ENCODE measurements around the gene NBPF1. TPM values are rescaled to one million over a fixed set of nuclear protein-coding genes. Genes with fewer than 3 reads are reported as not detected.

The NBPF1 gene
- total and polyA plus RNA-seq, 9 of the 15 experiments (the other 6 are each of a cell fraction or from before 2014, with no cell fraction given), result 5.2 to 42.6 (median 24.1) TPM

GRCh38 chr1:16618719-16619118 is 5.4 kb upstream of the NBPF1 start (continued):
- TF ChIP-seq ARID3B (CRISPR knock-in tag; IDR thresholded peaks at IDR 0.05; ENCODE audit: borderline replicate concordance) (peak; percentile 95), CCAR2 (IDR thresholded peaks at IDR 0.05; ENCODE audit: low read depth, low read length) (no peak), NR4A1 (CRISPR knock-in tag; IDR thresholded peaks at IDR 0.05) (0 out of 2 replicates have a peak, but pooled peaks have one; percentile 27), NR4A1 (tag; IDR thresholded peaks at IDR 0.05) (no peak), CTCF (IDR thresholded peaks at IDR 0.05 in 2 of 3, conservative IDR thresholded peaks at IDR 0.05 in 1 of 3; ENCODE audit: insufficient read depth in 2 of 3, low read depth in 1 of 3, low read length in 3 of 3) (peak in 1 of 3 experiments; percentile 11; a peak in 1 of 6 replicates), RFX1 (IDR thresholded peaks at IDR 0.05) (no peak), ID3 (CRISPR knock-in tag; IDR thresholded peaks at IDR 0.05) (0 out of 2 replicates have a peak, but pooled peaks have one; percentile 15), ID3 (tag; IDR thresholded peaks at IDR 0.05) (no peak), MTF1 (CRISPR knock-in tag; IDR thresholded peaks at IDR 0.05; ENCODE audit: borderline replicate concordance) (peak; percentile 66; the same call in 1 of the 2 replicates), ZNF217 (CRISPR knock-in tag; IDR thresholded peaks at IDR 0.05) (no peak), ZNF398 (CRISPR knock-in tag; IDR thresholded peaks at IDR 0.05) (no peak), USF1 (CRISPR knock-in tag; IDR thresholded peaks at IDR 0.05) (0 out of 2 replicates have a peak, but pooled peaks have one; percentile 15)
